ENCODE results near the gene GJD2.

GJD2 gene
- 0 reads per million in 9 experiments for total RNA-seq

DNA sequence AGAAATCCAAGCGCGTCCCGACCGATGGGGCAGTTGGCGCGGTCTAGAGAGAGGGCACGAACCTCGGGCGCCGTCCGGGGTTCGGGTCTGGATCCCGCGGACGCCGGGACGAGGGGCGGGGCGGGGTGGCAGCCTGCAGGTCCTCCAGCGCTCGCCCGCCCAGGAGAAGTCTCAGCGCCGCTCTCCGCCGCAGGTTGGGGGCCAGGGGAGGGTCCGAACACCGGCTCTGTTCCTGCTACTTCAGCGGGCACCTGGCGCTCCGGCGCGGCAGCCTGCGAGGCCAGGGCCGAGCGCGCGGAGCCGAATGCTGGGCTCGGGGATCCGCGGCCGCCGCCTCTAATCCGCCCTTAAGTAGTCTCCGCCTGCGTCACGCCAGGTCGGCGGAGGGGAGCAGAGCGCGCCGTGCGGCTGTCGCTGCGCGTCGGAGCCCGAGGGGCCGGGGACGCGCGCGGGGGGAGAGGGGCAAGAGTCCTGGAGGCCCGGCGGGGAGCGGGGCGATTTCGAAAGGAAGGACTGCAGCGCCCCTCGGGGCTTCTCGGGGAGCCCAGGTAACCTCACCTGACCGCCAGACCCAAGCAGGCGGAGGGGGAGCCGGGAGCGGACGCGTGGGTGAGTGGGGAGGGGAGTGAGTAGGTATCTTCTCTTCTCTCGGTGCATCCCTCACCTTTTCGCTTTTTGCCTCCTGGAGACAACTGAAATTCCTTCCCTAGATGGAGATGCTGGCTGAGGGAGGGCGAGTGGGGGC is at the start of gene GJD2:
TSS of gene GJD2 (minus strand) at position 325 of the 745 bp plus-strand sequence. CDS start 510 bp downstream, outside the sequence.
- no peak for ATAC-seq (replicated peaks)
- H3K27me3 Mint-ChIP-seq, result peaks cover 69 to 91% of the 10 kb centered on the region in 2 donors
- no peak for DNase-seq
- H3K27ac Mint-ChIP-seq, result no peak within 1 kb of the TSS
- H3K9me3 Mint-ChIP-seq, result no peaks in the 10 kb centered on the region
- H3K36me3 Mint-ChIP-seq (ENCODE audit: insufficient read depth), result no peaks in the 10 kb centered on the region
- peaks cover 0 to 2% of the 10 kb centered on the region in 2 donors for H3K4me1 Mint-ChIP-seq (ENCODE audit: low read depth in 2 of 2)
- H3K4me3 Mint-ChIP-seq, result peak within 1 kb of the TSS in 1 of 2 donors; percentile 69

DNA sequence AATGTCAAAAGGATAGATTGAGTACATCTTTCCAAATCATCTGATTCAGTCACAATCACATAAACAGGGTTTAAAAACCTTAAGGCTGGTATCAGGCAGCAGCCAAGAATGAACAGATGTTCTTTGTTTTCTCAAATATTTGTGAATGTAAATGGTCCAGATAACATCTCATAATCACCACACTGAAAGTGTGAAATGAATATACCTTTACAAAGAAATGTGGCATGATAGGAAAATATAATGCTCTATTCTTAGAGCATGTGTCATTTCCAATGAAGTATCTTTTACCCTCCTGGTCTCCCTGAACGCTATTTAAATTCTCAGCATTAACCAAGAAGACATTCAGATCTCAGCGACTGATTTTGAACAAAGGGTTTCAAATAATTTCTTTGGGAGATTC is 49.3 kb upstream of the GJD2 start:
- ATAC-seq (replicated peaks) (no peak), DNase-seq (no peak)
- H3K36me3 Mint-ChIP-seq (ENCODE audit: insufficient read depth), result no peaks in the 10 kb centered on the region
- H3K27ac Mint-ChIP-seq, result no peak overlapping the region
- H3K4me3 Mint-ChIP-seq, result no peak overlapping the region
- H3K9me3 Mint-ChIP-seq, result peaks cover 2 to 10% of the 10 kb centered on the region in 2 donors
- peaks cover 46 to 51% of the 10 kb centered on the region in 2 donors for H3K27me3 Mint-ChIP-seq
- no peaks in the 10 kb centered on the region for H3K4me1 Mint-ChIP-seq (ENCODE audit: low read depth in 2 of 2)

DNA sequence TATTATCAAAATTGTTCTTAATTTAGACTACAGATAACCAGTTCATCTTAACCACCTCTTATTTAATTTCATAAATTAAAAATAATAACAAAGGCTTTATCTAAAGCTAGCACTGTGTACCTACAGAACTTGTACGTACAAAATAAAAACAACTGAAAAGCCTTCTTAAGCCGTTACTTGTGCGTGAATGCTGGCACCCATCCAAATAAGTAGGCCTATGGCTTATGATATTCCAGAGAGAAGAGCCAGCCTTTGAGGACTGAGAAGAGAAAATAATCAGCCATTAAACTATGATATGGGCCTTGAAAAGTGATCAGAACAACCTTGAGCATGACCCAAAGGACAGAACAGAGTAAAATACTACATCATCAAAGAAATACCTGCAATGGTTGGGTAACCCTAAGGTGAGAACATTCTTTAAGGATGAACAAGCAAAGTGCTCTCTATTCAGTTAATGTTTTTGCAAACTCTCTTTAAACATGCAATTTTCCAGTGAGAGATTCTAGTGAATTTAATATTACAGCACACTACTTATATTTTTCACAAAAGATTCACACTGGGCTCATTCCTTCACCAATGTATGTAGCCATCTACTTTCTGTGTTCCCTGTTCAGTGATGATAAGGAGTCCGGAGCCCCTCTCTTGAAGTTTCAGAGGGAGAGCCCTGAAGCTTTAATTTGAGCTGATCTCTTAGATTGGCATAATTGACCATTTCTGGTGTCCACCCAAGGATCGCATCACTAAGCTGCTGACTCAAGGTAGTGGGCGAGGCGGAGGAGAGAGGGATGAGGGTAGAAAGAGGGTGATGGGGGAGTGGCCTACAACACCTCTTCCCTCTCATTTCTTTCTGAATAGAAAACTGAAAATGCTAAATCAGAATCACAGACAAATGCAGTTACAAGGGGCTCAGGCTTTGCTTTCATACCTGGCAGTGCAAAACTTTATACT is 48.3 kb upstream of the GJD2 start:
- no peak overlapping the region for H3K4me3 Mint-ChIP-seq
- H3K27me3 Mint-ChIP-seq, result peaks cover 40 to 55% of the 10 kb centered on the region in 2 donors
- H3K4me1 Mint-ChIP-seq (ENCODE audit: low read depth in 2 of 2), result no peaks in the 10 kb centered on the region
- H3K36me3 Mint-ChIP-seq (ENCODE audit: insufficient read depth), result no peaks in the 10 kb centered on the region
- H3K27ac Mint-ChIP-seq, result no peak overlapping the region
- H3K9me3 Mint-ChIP-seq, result peaks cover 2 to 10% of the 10 kb centered on the region in 2 donors
- DNase-seq (no peak), ATAC-seq (replicated peaks) (no peak)

DNA sequence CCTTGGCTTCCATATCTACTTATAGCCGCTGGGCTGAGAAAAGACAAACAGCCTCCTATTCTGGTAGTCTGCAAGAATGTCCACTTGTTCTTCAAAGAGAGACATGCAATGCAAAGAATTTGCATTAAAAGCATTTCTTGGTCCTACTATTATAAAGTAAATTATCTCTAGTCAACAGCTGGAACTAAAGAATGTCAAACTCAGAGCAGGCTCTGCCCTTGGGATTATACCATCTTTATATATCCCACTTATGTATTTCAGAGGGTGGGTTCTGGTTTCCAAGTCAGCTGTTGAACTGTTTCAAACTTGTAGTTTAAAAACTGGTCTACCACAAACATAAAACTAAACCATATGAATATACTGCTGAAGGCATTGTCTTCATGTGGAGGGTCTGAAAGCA is 47.6 kb upstream of the GJD2 start:
- H3K27me3 Mint-ChIP-seq, result peaks cover 44 to 60% of the 10 kb centered on the region in 2 donors
- H3K9me3 Mint-ChIP-seq, result peaks cover 2 to 8% of the 10 kb centered on the region in 2 donors
- DNase-seq (no peak), ATAC-seq (replicated peaks) (no peak)
- H3K27ac Mint-ChIP-seq, result no peak overlapping the region
- no peak overlapping the region for H3K4me3 Mint-ChIP-seq
- no peaks in the 10 kb centered on the region for H3K4me1 Mint-ChIP-seq (ENCODE audit: low read depth in 2 of 2)
- H3K36me3 Mint-ChIP-seq (ENCODE audit: insufficient read depth), result no peaks in the 10 kb centered on the region

DNA sequence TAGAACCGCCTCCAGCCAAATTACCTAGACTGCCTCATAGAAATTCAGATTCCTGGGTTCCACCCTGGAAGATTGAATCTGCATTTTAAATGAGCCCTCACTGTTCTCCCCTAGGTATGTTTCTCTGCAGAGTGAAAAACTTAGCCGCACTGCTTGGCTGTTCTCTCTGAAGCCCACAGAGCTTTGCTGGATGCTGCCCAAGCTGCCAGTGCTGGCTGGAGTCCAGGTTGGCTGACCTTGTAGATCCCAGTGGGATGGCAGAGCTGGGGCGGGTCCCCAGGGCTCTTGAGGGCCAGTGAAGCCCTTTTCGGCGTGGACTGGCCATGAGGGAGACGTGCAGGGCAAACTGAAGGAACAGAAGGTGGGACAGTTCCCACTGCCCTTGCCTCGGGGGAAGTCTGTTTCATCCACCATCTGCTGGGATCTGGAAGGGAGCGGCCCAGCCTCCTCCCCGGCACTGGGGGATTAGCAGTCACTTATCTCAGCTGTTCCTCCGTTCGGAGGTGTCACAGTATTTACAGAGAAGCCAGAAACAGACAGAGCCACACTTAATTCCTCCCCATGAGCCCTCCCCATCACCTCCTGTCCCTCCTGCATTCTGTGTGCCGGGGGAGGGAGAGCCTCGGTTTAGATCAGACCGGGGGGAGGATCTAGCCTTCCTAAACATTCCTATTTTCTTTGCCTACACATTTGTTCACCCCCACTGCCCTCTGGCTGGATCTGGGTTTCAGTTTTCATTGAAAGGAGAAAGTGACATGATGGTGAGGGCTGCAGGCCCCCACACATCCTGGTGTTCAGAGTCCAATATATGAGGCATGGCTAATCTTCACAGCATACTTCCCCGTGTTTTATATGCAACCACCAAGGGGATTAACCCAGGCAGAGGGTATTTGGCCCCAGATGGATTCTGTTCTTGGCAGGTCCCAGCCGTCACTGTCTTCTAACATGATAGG is 44.6 kb upstream of the GJD2 start:
- H3K4me1 Mint-ChIP-seq (ENCODE audit: low read depth in 2 of 2), result peaks cover 0 to 3% of the 10 kb centered on the region in 2 donors
- no peak for ATAC-seq (replicated peaks)
- no peaks in the 10 kb centered on the region for H3K36me3 Mint-ChIP-seq (ENCODE audit: insufficient read depth)
- H3K4me3 Mint-ChIP-seq, result no peak overlapping the region
- H3K9me3 Mint-ChIP-seq, result no peaks in the 10 kb centered on the region
- H3K27me3 Mint-ChIP-seq, result peaks cover 46 to 78% of the 10 kb centered on the region in 2 donors
- no peak overlapping the region for H3K27ac Mint-ChIP-seq
- no peak for DNase-seq

DNA sequence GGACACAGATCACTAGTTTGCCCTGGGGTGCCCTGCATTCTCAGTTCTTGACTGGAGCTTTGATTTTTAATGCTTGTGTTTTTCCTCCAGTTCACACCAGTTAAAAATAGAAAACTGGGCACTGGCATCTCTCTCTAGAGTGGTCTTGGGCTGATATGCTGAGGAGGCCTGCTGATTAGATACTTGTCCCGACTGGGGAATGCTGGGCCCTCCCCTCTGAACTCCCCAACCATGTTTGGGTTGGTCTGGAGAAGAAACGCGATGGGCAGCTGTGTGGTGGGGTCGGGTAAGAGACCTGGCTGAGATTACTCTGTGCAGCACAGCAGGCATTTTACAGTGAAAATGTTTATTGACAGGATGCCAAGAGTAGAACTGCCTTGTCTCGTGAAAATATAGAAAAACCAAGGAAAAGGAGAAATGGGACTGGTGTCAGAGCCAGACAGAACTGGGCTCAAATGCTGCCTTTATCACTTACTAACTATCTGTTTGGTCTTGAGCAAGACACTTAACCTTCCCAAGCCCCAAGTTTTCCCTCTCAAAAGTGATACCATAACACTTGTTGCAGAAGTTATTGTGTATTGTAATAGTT is 42.1 kb upstream of the GJD2 start:
- H3K4me3 Mint-ChIP-seq, result no peak overlapping the region
- H3K27me3 Mint-ChIP-seq, result peaks cover 68 to 90% of the 10 kb centered on the region in 2 donors
- peaks cover 0 to 3% of the 10 kb centered on the region in 2 donors for H3K4me1 Mint-ChIP-seq (ENCODE audit: low read depth in 2 of 2)
- ATAC-seq (replicated peaks) (no peak), DNase-seq (no peak)
- H3K9me3 Mint-ChIP-seq, result no peaks in the 10 kb centered on the region
- no peak overlapping the region for H3K27ac Mint-ChIP-seq
- H3K36me3 Mint-ChIP-seq (ENCODE audit: insufficient read depth), result no peaks in the 10 kb centered on the region

DNA sequence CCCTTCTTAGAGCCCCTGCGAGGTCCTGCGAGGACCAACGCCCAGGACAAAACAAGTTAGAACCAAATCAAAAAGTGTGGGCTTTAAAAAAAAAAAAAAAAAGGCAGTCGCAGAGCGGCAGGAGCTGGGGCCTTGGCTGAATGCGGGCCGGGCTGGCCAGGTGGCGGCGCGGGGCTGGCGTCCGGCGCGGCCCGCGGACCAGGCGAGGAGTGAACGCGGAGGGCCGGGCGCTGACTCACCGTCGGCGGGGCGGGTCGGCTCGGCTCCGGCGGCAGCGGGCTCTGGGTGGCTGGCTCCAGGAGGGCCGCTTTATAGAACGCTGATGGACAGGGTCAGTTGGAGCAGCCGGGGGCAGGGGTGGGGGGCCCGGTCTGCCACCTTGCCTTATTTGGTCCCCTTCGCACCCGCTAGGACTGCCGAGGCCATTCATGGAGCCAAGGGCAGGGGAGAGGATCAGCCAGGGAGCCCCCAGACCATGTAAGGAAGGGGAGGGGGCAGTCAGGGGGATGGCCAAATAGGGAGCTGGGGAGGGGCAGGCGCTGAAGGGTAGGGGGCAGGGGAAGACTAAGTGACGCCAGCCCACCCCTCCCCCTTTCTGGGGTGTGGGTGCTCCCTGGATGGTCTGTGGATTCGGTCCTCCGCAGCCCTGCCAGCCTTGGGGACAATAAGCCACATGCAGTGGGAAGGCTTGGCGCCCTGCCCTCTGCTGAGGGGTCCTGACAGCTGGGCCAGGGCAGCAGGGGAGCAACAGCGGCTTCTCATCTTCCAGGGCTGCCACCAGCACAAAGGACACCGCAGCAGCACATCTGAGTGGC is 40.7 kb upstream of the GJD2 start, which contains the start of gene ACTC1:
TSS of gene ACTC1 (minus strand) at position 283 of the 815 bp plus-strand sequence. CDS start 741 bp downstream, outside the sequence.
- DNase-seq, result no peak
- Mint-ChIP-seq H3K36me3 (ENCODE audit: insufficient read depth) (no peaks in the 10 kb centered on the region), H3K4me3 (no peak within 1 kb of the TSS), H3K27ac (no peak within 1 kb of the TSS), H3K9me3 (no peaks in the 10 kb centered on the region), H3K27me3 (peaks cover 66 to 91% of the 10 kb centered on the region in 2 donors), H3K4me1 (ENCODE audit: low read depth in 2 of 2) (peaks cover 0 to 3% of the 10 kb centered on the region in 2 donors)
- ATAC-seq (replicated peaks), result no peak

DNA sequence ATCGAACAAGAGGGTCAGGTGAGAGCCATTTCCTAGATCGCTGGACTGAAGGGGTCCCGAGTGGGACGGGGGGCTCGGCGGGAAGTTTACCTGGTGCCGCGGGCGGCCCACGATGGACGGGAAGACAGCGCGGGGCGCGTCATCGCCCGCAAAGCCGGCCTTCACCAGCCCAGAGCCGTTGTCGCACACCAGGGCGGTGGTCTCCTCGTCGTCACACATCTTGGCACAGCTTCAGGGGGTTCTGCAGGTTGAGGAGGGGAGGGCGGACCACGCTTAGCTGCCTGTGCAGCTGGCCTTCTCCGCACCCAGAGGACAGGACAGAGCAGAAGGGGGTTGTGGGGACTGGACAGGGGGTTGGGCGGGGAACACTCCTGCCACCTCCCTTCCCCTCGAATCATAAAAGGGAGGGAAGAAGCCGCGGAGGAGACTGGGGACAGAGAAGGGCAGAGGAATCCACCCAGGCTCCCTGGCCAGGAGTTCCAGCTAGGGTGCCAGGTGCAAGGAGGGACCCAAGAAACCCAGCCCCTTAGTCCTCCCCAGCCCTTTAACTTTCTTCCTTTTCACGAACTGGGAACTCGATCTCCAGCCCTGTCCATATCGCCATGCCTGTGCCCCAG is 39.9 kb upstream of the GJD2 start:
- no peaks in the 10 kb centered on the region for H3K36me3 Mint-ChIP-seq (ENCODE audit: insufficient read depth)
- H3K4me1 Mint-ChIP-seq (ENCODE audit: low read depth in 2 of 2), result peaks cover 0 to 3% of the 10 kb centered on the region in 2 donors
- H3K9me3 Mint-ChIP-seq, result no peaks in the 10 kb centered on the region
- no peak for DNase-seq
- ATAC-seq (replicated peaks), result no peak
- H3K4me3 Mint-ChIP-seq, result no peak overlapping the region
- peaks cover 65 to 91% of the 10 kb centered on the region in 2 donors for H3K27me3 Mint-ChIP-seq
- H3K27ac Mint-ChIP-seq, result no peak overlapping the region

DNA sequence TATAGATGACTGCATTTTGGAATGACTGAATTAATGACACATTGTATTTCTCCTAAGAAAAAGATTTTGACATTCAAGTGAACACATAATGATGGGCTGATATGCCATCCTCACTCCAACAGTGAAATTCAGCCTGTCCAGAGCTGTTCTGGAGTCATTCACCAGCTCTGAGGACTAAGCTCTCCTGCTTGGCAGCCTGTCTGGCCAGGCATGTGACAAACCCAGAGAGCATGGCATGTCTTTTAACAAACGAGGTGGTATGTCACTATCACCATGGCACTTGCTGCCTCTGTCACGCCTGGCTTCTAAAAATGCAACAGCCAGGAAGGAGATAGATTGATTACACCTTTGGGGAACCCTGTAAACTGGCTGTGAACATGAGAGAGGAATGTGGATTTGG is 39.1 kb upstream of the GJD2 start:
- Mint-ChIP-seq H3K9me3 (no peaks in the 10 kb centered on the region), H3K4me1 (ENCODE audit: low read depth in 2 of 2) (peaks cover 0 to 3% of the 10 kb centered on the region in 2 donors), H3K36me3 (ENCODE audit: insufficient read depth) (no peaks in the 10 kb centered on the region), H3K27me3 (peaks cover 57 to 91% of the 10 kb centered on the region in 2 donors), H3K27ac (no peak overlapping the region), H3K4me3 (no peak overlapping the region)
- DNase-seq (no peak), ATAC-seq (replicated peaks) (no peak)

DNA sequence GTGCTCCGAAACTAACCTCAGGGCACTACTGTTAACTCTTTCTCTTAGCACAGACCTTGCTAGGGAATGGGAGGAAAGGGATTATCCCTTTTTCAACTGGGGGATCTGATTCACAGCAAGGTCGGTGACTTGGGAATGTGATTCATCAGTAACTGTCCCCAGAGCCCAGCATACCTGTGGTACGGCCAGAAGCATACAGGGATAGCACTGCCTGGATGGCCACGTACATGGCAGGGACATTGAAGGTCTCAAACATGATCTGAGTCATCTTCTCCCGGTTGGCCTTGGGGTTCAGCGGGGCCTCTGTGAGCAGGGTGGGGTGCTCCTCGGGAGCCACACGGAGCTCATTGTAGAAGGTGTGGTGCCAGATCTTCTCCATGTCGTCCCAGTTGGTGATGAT is 38.3 kb upstream of the GJD2 start:
- peaks cover 0 to 3% of the 10 kb centered on the region in 2 donors for H3K4me1 Mint-ChIP-seq (ENCODE audit: low read depth in 2 of 2)
- no peak overlapping the region for H3K27ac Mint-ChIP-seq
- ATAC-seq (replicated peaks) (no peak), DNase-seq (no peak)
- H3K36me3 Mint-ChIP-seq (ENCODE audit: insufficient read depth), result no peaks in the 10 kb centered on the region
- H3K27me3 Mint-ChIP-seq, result peaks cover 57 to 91% of the 10 kb centered on the region in 2 donors
- H3K9me3 Mint-ChIP-seq, result no peaks in the 10 kb centered on the region
- H3K4me3 Mint-ChIP-seq, result no peak overlapping the region

DNA sequence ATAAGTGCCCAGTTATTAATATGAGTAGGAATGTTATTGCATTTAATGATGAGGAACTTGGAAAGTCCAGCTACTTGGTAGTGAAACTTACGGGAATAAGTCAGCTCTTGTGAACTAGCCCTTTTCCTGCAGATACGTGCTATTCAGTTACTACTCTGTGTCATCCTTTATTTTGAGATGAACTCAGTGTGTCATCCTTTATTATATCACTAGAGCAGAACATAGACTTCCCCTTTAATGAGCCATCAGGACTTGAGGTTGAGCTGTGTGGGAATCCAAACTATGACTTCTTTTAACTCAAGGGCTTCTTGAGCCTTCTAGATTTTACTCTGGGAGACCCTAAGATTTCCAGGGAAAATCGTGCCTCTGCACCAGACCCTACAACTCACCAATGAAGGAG is 36.9 kb upstream of the GJD2 start:
- peaks cover 48 to 84% of the 10 kb centered on the region in 2 donors for H3K27me3 Mint-ChIP-seq
- H3K36me3 Mint-ChIP-seq (ENCODE audit: insufficient read depth), result no peaks in the 10 kb centered on the region
- ATAC-seq (replicated peaks), result no peak
- H3K9me3 Mint-ChIP-seq, result no peaks in the 10 kb centered on the region
- no peak overlapping the region for H3K27ac Mint-ChIP-seq
- no peak for DNase-seq
- H3K4me1 Mint-ChIP-seq (ENCODE audit: low read depth in 2 of 2), result peaks cover 0 to 3% of the 10 kb centered on the region in 2 donors
- H3K4me3 Mint-ChIP-seq, result no peak overlapping the region

Data from effector memory CD8-positive, alpha-beta T cell (primary cell).